CD4-positive, alpha-beta T cell treated with Interleukin-17A for 1 hour (primary cell): ENCODE data around the gene BRI3BP.
"Not testable (repeated sequence)": the region's sequence is repeated elsewhere in the genome, so short reads cannot be mapped to it uniquely, and the experiment has no call there.

Experiments used
- DNase-seq: peaks from one replicate; pipeline ENCODE4 v3.0.0-alpha.2; 2020

Gene BRI3BP

DNA sequence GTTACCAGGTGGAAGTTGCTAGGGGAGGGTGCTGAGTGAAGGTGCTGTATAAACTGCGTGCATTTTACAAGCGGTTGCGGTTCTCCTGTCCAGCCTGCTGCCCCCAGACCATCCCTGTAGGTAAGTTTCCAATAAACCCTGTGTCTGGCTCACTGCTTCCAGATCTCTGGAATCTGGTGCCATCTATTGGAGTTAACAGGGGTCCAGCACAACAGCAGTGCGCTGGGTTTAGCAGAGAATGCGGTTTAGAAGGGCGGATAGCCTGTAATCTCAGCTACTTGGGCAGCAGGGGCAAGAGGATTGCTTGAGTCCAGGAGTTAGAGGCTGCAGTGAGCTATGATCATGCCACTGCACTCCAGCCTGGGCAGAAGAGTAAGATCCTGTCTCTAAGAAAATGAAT, 76.7 kb downstream of the BRI3BP start:
- no peak for DNase-seq

- no peak for DNase-seq
Observed at GRCh38 chr12:125070661-125071390, 77.4 kb downstream of the BRI3BP start.

DNA sequence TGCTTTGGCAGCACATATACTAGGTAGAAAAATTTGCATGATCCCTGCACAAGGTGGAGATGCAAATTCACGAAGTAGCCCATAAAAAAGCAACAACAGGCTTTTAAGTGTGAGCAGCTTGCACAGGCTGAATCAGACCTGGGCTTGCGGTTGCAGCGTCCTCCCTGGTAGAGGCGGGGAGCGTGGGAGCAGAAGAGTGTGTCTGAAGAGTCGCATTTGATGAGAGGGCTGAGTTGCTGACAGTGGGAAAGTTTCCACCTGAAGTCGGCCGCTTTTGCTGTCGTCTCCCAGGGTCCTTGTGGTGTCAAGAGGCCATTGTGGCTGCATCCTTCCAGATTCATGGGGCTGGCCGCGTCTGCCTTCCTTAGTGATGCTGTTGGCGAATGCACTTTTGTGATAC, 78.0 kb downstream of the BRI3BP start:
- DNase-seq: no peak

DNA sequence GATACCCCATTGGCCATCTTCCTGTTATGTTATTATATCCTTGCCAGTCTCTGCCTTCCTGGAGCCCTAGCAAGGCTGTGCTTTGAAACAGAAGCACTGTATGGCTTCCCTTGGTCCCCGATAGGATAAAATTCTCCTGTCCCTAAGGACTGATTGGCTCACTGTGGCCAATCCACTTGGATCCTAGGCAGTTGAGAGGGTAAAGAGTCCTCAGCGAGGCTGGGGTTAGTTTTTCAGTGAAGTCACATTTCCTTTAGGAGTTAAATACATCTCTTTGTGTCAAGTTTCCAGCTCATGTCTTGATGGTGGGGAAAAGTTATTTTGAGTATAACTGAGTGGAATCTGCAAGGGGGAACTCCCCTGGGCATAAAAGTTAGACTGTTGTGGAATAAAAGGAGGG, 79.1 kb downstream of the BRI3BP start:
- no peak for DNase-seq

GRCh38 chr12:125074294-125074693, 80.8 kb downstream of the BRI3BP start:
- DNase-seq: not testable (repeated sequence)

- DNase-seq: no peak
Observed at GRCh38 chr12:125076103-125076502, 82.7 kb downstream of the BRI3BP start.

- DNase-seq: no peak
Observed at GRCh38 chr12:125079084-125079483, 85.6 kb downstream of the BRI3BP start.

DNA sequence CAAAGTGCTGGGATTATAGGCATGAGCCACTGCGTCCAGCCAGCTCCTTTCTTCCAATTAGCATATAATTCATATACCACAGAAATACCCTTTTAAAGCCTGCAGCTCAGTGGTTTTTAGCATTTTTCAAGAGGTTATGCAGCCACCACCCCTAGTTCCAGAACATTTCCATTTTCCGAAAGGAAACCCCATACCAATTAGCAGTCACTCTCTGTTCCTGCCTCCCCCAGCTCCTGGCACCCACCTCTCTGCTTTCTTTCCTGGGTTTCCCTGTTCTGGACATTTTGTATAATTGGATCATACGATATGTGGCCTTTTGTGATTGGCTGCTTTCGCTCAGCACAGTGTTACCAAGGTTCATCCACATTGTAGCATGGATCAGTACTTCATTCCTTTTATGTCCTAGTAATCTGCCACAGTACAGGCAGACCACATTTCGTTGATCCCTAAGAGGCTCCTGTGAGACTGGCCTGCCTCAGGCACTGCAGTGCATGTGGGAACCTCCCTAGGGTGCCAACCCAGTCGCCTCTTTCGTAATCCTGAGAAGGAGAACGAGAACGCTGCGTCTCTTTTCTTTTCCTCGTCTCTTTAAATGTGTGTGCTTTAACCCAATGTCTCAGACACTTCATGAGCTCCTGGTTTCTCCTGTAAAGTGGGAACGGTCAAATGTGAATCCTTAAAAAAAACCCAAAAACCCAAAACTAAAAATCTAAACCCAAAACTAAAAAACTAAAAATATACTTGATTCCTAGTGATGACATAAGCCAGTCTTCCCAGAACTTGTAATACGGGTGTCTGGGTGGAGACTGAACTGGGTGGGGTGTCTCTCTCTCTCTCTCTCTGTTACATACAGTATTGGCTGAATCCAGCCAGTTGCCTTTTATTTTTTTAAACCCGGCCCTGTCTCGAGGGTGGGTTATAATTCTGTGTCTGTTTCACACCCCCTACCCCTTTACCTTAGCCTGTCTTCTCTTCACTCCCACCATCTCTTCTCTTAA, 86.5 kb downstream of the BRI3BP start:
- DNase-seq: no peak
